HG03045 (cell line): ENCODE measurements around the gene PERCC1.

Experiments used
- ATAC-seq: cut with Tn5 transposase; IDR thresholded peaks from one replicate; pipeline ENCODE4 v1.9.1; 2021; ENCODE audit warnings: mild to moderate bottlenecking, moderate library complexity; ENCODE audit not compliant: unreplicated experiment

The PERCC1 gene

DNA sequence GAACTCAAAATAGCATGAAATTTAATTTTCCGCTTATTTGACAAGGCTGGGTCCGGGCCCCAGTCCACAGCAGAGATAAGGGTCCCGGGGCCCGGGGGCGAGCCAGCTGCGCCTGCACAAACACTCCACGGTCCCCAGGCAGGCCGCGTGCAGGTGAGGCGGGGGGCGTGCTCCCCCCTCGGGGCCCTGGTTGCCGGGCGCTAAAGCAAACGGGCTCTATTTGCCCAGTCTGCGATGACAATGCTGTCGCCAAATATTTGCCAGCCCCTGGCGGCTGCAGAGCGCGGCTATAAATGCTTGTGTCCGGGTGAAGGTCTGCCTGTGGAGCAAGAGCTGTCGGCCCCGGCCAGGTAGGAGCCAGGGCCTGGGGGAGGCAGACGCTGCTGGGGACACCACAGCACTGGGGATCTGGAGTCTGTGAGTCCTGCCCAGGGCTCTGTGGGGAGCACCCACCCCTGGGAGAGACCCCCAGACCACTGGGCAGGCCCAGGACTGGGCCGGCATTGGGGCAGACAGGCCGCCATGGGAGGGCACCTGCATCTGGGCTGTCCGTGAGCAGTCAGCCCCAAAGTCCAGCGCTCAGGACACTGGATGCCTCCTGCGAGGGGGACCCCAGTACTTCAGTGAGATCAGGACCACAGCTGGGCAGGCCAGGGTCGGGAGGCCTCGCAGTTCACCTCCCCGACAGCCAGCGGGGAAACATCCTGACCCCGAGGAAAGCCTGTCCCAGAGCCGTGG, at the start of gene PERCC1:
Gene PERCC1, plus strand, starts transcription at position 320 of the 738 bp plus-strand sequence. CDS start 1,516 bp downstream, outside the sequence.
- ATAC-seq, result no peak

DNA sequence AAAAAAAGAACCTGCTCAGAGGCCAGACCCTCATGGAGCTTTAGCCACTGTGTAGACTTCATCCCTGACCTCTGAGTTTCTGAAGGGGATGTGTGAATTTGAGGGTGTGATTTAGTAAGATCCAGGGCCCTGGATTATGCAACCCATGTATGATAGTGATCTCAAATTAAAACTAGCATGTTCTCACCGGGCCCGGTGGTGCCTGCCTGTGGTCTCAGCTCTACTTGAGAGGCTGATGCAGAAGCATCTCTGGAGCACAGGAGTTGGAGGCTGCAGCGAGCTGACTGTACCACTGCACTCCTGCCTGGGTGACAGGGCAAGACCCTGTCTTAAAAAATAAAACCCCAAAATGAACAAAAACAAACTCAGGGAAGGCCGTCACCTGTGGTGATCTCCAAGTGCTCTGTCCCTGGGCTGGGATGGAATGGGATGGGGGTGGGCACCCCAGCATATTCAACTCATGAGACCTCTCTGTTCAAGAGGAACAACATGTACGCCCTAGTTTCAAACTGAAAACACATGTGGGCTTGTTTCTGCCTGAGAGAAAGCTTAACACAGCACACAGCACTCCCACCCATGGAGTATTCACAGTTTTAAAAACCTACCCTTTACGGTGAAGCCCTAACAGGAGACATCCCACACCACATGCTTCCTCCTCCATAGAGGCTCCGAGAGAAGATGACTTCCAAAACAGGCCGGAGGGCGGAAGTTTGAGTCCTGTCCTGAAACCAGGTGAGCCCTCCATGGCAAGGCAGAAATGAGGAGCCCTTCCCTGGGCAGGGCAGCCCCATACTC, 49.1 kb upstream of the PERCC1 start:
- ATAC-seq, result no peak

DNA sequence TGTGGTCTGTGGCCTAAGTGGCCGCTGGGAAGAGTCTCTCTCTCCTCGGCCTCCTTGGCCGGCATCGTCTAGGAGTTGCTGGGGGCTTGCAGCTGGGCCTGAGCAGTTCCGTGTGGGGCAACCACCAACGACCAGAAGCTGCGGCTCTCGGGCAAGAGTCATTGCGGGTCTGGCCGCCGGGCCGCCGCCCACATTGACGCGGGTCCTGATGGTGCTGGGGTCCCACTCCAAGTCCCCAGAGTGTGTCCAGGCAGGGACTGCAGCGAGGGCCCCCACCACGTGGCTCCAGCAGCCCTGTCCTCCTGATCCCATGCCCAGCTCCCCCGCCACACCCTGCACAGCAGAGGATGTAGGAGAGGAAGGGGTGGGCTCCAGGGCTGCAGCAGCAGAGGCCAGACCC, 47.3 kb upstream of the PERCC1 start:
- no peak for ATAC-seq

DNA sequence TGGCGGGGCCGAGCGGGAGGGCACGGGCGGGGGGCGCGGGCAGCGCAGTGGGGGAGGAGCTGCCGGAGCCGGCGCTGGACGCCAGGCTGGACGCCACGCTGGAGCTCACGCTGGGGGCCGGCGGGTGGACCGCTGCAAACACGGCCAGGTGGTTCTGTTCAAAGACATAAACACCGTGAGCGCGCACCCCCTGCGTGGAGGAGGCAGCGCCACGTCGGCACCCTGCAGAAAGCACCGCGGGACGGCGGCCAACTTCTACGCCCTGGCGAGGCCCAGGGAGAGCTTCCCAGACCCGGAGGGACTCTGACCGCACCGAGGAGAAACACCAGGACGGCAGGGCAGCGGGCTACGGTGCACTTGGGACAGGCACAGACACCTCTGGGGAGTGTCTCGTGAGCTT, 45.6 kb upstream of the PERCC1 start:
- no peak for ATAC-seq

DNA sequence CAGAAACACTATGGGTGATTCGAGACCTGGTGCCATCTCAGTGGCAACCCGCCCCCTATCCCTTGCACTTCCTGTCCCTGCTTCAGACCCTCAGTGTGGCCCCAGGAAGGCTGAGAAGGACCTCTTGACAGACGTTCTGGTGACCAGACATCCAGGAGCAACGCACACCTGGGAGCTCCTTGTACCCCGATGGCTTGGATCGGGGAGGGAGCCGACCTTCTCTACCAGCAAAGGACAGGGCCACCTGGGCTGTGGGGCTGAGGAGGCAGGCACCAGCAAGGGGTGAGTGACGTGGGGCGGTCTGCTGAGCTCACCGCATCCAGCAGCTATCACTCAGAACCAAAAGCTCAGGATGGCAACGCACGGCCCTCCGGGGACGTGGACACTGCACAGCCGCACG, 43.5 kb upstream of the PERCC1 start:
- no peak for ATAC-seq

DNA sequence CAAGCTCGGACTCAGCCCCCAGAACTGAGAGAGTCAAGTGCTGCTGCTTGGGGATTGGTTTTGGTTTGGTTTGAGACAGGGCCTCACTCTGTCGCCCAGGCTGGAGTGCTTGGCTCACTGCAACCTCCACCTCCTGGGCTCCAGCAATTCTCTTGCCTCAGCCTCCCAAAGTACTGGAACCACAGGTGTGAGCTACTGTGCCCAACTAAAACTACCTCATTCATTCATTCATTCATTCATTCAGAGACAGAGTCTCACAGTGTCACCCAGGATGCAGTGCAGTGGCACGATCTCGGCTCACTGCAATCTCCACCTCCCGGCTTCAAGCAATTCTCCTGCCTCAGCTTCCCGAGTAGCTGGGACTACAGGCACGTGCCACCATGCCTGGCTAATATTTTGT, 41.1 kb upstream of the PERCC1 start:
- no peak for ATAC-seq

DNA sequence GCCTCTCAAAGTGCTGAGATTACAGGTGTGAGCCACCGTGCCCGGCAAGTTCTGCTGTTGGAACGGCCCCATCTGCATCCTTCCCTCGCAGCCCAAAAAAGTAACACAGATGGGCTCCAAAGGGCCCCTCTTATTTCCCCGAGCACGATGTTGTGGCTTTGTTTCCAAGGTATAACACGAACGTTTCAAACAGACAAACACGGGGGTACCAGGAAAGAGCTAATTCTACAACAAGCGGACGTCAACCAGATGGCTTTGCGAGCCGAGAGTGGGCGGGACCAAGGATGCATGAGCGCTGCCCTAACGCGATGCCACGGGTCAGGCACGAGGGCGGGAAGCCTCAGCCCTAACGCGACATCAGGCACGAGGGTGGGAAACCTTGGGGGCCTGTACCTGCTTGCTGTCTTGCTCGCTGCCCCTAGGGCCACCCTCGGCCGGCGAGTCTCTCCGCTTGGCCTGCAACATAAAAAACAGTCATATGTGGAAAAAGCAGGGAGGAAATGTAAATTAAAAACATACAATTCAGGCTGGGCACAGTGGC, 40.6 kb upstream of the PERCC1 start:
- ATAC-seq, result no peak

DNA sequence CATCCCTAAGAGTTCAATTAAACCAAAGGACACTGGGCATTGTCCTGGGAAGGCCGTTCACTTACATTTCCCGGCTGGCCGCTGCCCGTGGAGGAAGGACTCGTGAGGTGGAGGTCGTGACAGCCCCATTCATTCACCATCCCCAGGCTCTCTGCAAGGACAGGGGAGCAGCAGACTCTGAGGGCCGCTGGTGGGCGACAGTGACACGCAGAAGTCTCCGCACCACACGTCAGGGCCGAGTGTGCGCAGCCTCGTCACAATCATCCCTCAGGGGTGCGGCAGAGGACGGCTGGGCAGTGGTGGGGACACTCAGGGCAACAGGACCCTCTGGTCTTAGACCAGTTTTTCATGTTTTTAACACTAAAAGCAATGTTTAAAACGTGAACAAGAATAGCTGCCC, 38.1 kb upstream of the PERCC1 start:
- ATAC-seq, result no peak

DNA sequence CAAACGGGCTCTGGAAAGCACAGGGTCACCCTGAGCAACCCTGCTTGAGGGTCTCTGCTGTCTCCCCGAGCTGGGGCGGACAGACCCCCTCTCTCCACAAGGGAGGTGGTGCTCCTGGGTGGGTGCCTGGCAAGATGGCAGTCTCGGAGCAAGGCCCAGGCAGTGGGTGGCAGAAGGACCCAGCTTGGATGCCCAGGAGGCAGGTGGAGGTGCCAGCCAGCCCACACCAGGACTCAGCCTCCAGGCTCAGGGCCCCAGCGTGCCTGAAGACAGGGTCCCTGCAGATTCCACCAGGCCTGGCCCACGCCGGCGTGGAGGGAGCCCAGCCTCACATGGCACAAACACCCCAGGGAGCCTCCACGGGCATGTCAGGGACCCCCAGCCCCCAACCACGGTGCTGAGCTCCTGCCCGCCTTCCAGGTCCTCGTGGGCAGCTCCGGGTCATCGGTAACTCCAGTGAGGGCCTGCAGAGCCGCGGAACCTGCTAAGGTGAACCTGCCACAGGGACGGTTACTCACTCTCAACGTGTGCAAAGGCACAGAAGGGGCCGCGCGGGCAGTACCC, 37.2 kb upstream of the PERCC1 start:
- no peak for ATAC-seq

DNA sequence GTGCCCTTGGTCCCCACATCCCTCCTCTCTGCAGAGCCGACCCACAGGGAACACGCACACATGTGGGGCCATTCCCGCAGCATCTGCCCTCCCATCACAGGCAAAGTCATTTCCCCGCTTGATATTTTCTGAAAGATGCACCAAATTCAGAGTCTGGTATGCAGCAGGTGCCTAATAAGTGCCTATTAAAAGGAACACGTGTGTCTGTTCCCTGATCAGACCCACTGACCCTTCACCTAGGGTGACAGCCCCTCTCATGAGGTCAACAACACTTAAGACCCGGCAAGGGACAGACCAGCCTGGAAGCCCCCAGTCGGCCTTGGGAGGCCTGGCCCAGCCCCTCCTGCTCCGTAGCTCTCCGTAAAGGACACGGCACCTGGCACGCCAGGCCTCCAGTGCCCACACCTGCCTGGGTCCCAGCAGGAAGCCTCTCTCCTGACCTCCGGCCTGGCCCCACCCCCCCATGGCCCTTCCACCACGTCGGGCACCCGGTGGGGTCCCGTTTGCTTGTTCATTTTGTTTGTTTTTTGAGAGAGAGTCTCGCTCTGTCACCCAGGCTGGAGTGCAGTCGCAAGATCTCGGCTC, 36.4 kb upstream of the PERCC1 start:
- ATAC-seq, result no peak

DNA sequence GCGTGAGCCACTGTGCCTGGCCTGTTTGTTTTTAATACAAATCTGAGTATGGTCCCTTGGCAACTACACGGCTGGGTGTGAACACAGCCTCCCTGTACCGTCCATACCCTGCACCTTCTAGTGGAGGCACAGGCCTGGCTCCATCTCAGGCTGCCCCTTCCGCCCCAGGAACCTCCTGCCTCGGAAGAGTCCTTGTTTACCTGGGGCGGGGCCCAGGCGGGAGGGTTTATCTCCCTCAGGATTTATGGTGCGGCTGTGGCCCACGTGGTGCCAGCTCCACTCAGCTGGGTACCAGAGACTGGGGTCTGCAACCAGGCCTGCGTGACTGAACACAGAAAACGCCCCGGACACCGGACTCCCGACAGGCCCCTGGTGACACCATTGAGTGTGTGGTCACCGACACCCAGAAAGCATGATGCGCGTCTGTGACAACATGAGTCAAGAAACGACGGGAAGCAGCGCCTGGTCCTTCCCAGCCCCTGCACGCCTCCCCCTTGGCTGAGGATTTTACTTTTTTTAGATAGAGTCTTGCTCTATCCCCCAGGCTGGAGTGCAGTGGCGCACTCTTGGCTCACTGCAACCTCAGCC, 35.3 kb upstream of the PERCC1 start:
- no peak for ATAC-seq

DNA sequence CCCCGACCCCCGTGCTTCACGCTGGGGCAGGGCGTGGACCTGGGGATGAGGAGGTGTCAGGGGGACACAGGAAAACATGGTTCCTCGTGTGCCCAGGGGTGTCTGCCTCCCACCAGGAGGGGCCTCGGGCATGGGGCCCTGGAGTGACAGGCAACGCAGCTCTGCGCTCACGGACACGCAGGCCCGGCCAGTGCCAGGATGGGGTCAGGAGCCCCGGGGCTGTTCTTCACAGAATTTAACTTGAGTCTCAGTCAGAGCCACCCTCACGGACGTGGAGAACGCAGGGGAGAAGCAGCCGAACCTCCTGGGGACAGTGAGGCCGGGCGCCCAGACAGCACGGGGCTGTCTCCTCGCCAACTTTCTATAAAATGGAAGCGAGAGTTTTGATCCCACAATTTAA, 33.1 kb upstream of the PERCC1 start:
- no peak for ATAC-seq

DNA sequence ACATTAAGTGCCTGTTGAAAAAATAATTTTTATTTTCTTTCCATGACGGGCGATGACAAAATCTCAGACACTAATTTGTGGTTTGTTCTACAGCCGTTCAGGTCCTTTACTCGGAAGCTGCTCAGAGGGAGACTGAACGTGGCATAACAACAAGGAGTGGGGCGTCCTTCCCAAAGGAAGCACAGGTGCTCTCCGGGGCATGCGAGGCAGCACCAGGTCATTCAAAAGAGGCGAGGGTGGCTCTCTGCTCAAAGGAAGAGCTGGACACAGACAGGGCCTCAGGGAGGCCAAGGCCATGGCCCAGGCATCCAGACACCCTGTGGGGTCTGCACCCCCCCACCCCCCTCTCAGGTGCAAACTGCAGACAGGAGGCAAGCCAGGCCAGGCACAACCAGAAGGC, 32.5 kb upstream of the PERCC1 start:
- no peak for ATAC-seq

DNA sequence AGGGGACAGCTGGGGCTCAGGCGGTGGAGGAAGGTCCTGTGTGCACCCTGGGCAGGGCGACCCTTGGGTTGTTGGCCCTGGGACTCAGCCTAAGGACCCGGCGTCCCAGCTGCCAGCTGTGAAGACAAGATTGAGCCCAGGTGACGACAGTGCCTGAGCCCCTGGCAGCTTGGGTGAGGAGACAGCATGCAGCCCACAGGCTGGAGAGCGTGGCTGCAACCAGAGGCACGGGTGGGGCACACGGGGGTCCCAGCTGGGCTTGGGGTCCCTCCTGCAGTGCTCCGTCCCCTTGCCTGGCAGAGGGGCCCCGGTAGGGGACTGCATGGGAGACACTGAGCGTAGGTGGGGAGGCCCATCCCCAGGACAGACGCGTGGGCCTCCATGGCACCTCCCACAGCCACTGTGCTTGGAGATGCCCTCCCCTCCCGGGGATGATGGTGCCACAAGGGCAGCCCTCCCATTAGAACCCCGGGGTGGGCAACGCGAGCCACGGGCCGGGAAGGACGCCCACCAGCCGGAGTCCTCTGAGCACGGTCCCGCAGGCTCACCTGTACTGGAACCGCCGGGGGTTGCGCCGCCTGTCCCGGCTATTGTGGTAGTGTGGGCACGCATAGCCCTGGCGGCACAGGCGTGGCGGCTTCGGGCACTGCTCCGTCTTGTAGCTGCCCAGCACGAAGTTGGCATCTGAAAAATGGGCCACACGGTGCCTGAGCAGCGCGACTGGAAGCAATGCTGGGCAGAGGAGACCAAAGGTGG, 31.9 kb upstream of the PERCC1 start:
- no peak for ATAC-seq

DNA sequence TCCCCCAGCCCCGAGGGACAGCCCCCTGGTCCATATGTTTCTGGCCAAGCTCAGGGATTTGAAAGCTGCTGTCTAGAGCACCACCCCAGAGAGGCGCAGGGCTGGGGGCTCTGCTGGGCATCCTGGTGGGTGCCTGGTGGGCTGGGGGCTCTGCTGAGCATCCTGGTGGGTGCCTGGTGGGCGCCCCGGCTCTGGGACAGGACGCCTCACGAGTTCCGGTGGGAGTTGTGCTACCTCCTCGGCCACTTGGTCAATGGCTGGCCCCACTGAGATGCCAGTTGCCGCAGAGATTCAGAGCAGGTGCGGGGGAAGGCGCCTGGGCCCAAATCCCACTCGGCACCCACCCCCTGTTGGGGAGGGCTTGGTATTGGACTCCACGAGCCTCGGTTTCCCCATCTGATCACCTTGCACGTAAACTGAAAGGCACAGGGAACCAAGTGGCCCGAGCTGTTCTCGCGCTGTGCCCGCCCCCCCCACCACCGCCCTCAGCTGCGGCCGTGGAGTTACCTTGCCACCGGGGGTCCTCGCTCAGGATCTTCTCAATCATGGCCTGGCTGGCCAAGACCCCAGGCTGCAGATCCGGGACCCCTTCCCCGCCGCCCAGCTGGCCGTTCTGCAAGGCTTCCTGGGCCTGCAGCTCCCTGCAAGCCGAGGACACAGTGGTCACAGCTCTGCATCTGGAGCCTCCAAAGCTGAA, 29.7 kb upstream of the PERCC1 start:
- ATAC-seq, result no peak

DNA sequence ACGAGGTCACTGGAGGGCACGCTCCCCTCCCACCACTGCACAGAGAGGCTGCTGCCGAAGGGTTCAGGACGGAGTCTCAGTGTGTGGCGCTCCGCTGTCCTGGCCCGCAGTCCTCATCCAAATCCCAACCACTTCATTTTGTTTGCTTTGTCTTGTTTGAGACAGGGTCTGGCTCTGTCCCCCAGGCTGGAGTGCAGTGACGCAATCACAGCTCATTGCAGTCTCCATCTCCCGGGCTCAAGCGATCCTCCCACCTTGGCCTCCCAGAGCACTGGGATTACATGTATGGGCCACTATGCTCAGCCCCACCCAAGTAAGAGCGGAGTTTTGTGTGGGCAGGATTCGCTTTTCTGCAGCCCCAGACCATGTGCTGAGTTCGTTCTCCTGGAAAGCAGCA, 29.1 kb upstream of the PERCC1 start:
- no peak for ATAC-seq

DNA sequence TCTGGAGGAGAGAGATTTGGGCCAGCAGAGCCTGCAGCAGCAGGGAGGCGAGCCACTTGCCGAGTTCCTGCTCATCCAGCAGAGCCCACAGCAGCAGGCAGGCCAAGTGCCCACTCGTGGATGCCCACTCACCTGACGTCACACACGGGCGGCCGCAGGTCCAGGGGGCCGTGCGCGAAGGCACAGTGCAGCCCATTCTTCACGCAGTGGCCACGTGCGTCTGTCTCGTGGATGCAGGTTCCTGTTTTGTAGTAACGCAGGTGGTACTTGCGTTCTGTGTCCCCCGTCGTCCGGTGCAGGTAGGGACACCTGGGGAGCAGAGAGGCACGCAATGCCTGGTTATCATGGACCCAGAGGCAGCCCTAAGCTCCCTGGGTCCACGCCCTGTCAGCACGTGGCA, 27.8 kb upstream of the PERCC1 start:
- ATAC-seq, result no peak

DNA sequence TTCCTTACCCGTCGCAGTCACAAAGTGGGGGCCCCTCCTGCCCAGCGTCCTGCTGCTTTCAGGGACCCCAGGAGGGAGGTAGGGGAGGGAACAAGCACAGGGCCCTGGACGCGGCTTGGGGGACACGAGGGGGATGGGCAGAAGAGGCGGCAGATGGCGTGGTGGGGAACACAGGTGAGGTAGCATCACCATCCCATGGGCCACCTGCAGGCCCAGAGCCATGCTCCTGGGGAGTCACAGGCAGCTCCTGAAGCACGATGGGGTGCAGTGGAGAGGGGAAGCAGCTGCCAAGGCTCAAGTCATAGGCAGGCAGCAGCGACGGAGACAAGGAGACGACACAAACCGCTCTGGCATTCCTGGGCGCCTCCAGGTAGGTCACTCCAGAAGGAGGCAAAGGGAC, 27.1 kb upstream of the PERCC1 start:
- no peak for ATAC-seq

DNA sequence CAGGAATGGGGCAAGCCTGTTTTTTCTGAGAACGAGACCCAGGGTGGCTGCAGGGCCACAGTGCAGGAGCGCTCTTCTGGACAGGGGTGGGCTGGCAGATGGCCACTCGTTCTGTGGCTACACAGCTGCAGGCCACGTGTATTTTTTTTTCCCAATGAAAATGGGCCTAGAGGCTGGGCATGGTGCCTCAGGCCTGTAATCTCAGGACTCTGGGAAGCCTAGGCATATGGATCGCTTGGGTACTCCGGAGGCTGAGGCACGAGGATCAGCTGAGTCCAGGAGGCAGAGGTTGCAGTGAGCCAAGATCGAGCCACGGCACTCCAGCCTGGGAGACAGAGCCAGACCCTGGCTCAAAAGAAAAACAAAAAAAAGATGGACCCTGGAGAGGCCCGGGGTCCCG, 23.1 kb upstream of the PERCC1 start:
- ATAC-seq, result peak; percentile 7
